ENCODE data around the gene CCSER2.

DNA sequence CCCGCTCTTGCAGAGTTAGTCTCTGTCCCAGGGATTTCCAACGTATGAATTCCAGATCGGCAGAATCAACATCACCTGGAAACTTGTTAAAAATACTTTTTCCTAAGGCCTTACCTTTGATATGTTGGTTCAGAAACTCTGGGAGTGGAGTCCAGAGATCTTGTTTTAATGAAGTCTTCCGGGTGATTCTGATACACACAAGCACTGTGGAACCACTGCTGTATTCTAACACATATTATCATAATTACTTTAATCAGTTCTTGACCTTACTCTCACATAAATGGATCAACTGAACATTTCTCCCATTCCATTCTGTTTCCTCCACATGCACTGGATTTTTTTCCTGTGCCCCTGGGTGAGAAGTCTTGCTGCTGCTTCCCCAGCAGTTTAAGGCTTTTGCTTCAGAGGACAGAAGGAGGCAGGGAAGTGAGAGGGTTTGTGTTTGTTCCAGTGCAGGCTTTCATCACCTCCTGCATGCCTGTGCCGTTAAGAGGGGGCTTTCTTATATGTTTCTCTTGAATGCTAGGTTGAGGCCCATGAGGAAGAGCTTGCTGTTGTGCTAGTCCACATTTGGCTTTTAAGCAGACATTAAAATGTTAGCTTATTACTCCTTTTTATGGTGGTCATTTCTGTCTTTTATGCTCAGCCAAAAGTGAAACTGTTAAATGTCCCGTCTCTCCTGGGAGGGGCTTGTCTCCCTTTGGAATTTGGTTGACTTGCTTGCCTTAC lies 32.4 kb downstream of the CCSER2 start:
- TF ChIP-seq, protein P1, sequence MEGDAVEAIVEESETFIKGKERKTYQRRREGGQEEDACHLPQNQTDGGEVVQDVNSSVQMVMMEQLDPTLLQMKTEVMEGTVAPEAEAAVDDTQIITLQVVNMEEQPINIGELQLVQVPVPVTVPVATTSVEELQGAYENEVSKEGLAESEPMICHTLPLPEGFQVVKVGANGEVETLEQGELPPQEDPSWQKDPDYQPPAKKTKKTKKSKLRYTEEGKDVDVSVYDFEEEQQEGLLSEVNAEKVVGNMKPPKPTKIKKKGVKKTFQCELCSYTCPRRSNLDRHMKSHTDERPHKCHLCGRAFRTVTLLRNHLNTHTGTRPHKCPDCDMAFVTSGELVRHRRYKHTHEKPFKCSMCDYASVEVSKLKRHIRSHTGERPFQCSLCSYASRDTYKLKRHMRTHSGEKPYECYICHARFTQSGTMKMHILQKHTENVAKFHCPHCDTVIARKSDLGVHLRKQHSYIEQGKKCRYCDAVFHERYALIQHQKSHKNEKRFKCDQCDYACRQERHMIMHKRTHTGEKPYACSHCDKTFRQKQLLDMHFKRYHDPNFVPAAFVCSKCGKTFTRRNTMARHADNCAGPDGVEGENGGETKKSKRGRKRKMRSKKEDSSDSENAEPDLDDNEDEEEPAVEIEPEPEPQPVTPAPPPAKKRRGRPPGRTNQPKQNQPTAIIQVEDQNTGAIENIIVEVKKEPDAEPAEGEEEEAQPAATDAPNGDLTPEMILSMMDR (IDR thresholded peaks at IDR 0.05): no peak
- TF ChIP-seq POLR2A (IDR thresholded peaks at IDR 0.05; ENCODE audit: low read length) (no peak), POLR2AphosphoS2 (conservative IDR thresholded peaks at IDR 0.05; ENCODE audit: low read length) (no peak), HOXA7 (CRISPR knock-in tag; IDR thresholded peaks at IDR 0.05) (no peak), RAD21 (conservative IDR thresholded peaks at IDR 0.05 in 1 of 2, IDR thresholded peaks at IDR 0.05 in 1 of 2) (no peak), CEBPB (IDR thresholded peaks at IDR 0.05) (no peak), NR3C1 (IDR thresholded peaks at IDR 0.05) (no peak), MAFK (IDR thresholded peaks at IDR 0.05; ENCODE audit: partially characterized antibody) (no peak), SREBF2 (IDR thresholded peaks at IDR 0.05) (no peak), SMC3 (IDR thresholded peaks at IDR 0.05) (no peak), EHF (CRISPR knock-in tag; IDR thresholded peaks at IDR 0.05) (no peak)
- TF ChIP-seq, protein P2, sequence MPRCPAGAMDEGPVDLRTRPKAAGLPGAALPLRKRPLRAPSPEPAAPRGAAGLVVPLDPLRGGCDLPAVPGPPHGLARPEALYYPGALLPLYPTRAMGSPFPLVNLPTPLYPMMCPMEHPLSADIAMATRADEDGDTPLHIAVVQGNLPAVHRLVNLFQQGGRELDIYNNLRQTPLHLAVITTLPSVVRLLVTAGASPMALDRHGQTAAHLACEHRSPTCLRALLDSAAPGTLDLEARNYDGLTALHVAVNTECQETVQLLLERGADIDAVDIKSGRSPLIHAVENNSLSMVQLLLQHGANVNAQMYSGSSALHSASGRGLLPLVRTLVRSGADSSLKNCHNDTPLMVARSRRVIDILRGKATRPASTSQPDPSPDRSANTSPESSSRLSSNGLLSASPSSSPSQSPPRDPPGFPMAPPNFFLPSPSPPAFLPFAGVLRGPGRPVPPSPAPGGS (IDR thresholded peaks at IDR 0.05): no peak
- TF ChIP-seq, protein P3, sequence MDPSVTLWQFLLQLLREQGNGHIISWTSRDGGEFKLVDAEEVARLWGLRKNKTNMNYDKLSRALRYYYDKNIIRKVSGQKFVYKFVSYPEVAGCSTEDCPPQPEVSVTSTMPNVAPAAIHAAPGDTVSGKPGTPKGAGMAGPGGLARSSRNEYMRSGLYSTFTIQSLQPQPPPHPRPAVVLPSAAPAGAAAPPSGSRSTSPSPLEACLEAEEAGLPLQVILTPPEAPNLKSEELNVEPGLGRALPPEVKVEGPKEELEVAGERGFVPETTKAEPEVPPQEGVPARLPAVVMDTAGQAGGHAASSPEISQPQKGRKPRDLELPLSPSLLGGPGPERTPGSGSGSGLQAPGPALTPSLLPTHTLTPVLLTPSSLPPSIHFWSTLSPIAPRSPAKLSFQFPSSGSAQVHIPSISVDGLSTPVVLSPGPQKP (IDR thresholded peaks at IDR 0.05; ENCODE audit: low read depth, low read length): no peak

Measured in A549 (cell line).